Neuronal stem cell (in vitro differentiated cells): ENCODE results near the gene TPCN2.
A peak's percentile ranks its signal among the peaks of the same experiment; 100 is the strongest.

Experiments
- DNase-seq: peaks from one replicate; pipeline ENCODE4 v3.0.0-alpha.2; 2013; ENCODE audit warnings: low spot score
- H2AFZ ChIP-seq: one replicate; pipeline ENCODE4 v1.6.1; 2013; ENCODE audit warnings: mild to moderate bottlenecking, low read length, inconsistent platforms
- H2AK5ac ChIP-seq: 2 replicates; pipeline ENCODE4 v1.6.1; 2013; ENCODE audit warnings: low read depth, mild to moderate bottlenecking, inconsistent platforms, low read length, moderate library complexity, mixed read lengths
- H2BK120ac ChIP-seq: 2 replicates; pipeline ENCODE4 v1.6.1; 2013; ENCODE audit warnings: low read depth, mild to moderate bottlenecking, inconsistent platforms, low read length, moderate library complexity, mixed read lengths
- H2BK12ac ChIP-seq: one replicate; pipeline ENCODE4 v1.6.1; 2013; ENCODE audit warnings: low read length, inconsistent platforms
- H2BK15ac ChIP-seq: 2 replicates; pipeline ENCODE4 v1.6.1; 2013; ENCODE audit warnings: mild to moderate bottlenecking, low read length, inconsistent platforms, mixed read lengths
- H2BK5ac ChIP-seq: one replicate; pipeline ENCODE4 v1.6.1; 2013; ENCODE audit warnings: inconsistent platforms, mild to moderate bottlenecking, low read length, moderate library complexity
- H3K14ac ChIP-seq: one replicate; pipeline ENCODE4 v1.6.1; 2013; ENCODE audit warnings: low read length, inconsistent platforms
- H3K18ac ChIP-seq: 2 replicates; pipeline ENCODE4 v1.6.1; 2013; ENCODE audit warnings: low read length, inconsistent platforms
- H3K23ac ChIP-seq: 2 replicates; pipeline ENCODE4 v1.6.1; 2013; ENCODE audit warnings: low read depth, mild to moderate bottlenecking, mixed read lengths, low read length, inconsistent platforms; ENCODE audit not compliant: poor library complexity
- H3K27ac ChIP-seq: replicated peaks from 3 replicates; pipeline ENCODE4 v1.5.1; 2013; ENCODE audit warnings: low read length, inconsistent platforms
- H3K27me3 ChIP-seq, 3 experiments: 2 replicates each; pipeline ENCODE4 v1.6.1; 2013; ENCODE audit warnings: low read length in 3 of 3, mild to moderate bottlenecking in 2 of 3, inconsistent platforms in 1 of 3, low read depth in 1 of 3, mixed read lengths in 1 of 3, moderate library complexity in 1 of 3; ENCODE audit not compliant: control insufficient read depth in 3 of 3, insufficient read depth in 3 of 3
- H3K36me3 ChIP-seq, 2 donors: replicated peaks in 1 of 2; 2 replicates each; pipeline ENCODE4 v1.6.1; 2013; ENCODE audit warnings: low read length in 2 of 2; ENCODE audit not compliant: control insufficient read depth in 2 of 2, insufficient read depth in 2 of 2
- H3K4ac ChIP-seq: 2 replicates; pipeline ENCODE4 v1.6.1; 2013; ENCODE audit warnings: inconsistent platforms, mild to moderate bottlenecking, low read length, moderate library complexity
- H3K4me1 ChIP-seq, 2 donors: 1 replicate in 1 of 2; 2 replicates in 1 of 2; pipeline ENCODE4 v1.6.1; 2013; ENCODE audit warnings: low read length in 2 of 2, low read depth in 1 of 2; ENCODE audit not compliant: control insufficient read depth in 2 of 2, insufficient read depth in 1 of 2
- H3K4me2 ChIP-seq: one replicate; pipeline ENCODE4 v1.6.1; 2013; ENCODE audit warnings: mild to moderate bottlenecking, low read length, inconsistent platforms; ENCODE audit not compliant: insufficient read depth, poor library complexity, severe bottlenecking
- H3K4me3 ChIP-seq, 2 donors: 2 replicates each; pipeline ENCODE4 v1.5.1; 2013; ENCODE audit warnings: low read length in 2 of 2, mild to moderate bottlenecking in 2 of 2, inconsistent platforms in 1 of 2, moderate library complexity in 1 of 2
- H3K79me1 ChIP-seq: one replicate; pipeline ENCODE4 v1.6.1; 2013; ENCODE audit warnings: low read depth, mild to moderate bottlenecking, inconsistent platforms, low read length, moderate library complexity
- H3K9ac ChIP-seq: one replicate; pipeline ENCODE4 v1.6.1; 2013; ENCODE audit warnings: mild to moderate bottlenecking, low read depth, low read length, inconsistent platforms; ENCODE audit not compliant: poor library complexity
- H3K9me3 ChIP-seq, 2 donors: replicated peaks in 1 of 2; 2 replicates each; pipeline versions ENCODE3 to v1.6.1; 2013; ENCODE audit warnings: low read length in 2 of 2, mild to moderate bottlenecking in 2 of 2, inconsistent platforms in 1 of 2, low read depth in 1 of 2, mixed read lengths in 1 of 2, moderate library complexity in 1 of 2; ENCODE audit not compliant: control insufficient read depth in 2 of 2, insufficient read depth in 1 of 2
- H4K8ac ChIP-seq: one replicate; pipeline ENCODE4 v1.6.1; 2013; ENCODE audit warnings: low read depth, mild to moderate bottlenecking, inconsistent platforms, low read length, moderate library complexity
- H4K91ac ChIP-seq: one replicate; pipeline ENCODE4 v1.6.1; 2013; ENCODE audit warnings: low read length, low read depth, mild to moderate bottlenecking, inconsistent platforms; ENCODE audit not compliant: poor library complexity
- WGBS, 2 donors: extraction: QIAGEN DNeasy Blood & Tissue Kit; methylation state at CpG; one replicate each; pipeline ENCODE4 v1.1.7; 2013; ENCODE audit warnings: missing lambda C conversion rate in 2 of 2, mixed read lengths in 1 of 2; ENCODE audit not compliant: insufficient read length in 2 of 2, insufficient replicate concordance in 1 of 2; ENCODE audit errors: extremely low coverage in 2 of 2; 5-methylcytosine and 5-hydroxymethylcytosine counted together

Gene TPCN2

DNA sequence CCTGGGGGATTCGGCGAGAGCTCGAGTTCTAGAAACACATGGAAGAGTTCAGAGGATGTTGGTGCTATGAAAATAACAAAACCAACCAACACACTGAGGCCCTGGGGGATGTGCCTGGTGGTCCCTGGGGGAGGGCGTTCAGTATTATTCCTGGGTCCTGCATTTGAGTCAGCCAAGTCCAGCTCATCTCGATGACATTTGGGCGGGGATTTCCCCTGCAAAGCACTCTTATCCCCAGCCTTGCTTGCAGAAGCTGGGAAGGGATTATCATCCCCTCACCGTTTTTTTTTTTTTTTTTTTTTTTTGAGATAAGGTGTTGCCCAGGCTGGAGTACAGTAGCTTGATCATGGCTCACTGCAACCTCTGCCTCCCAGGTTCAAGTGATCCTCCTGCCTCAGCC is 104.9 kb downstream of the TPCN2 start:
- Histone ChIP-seq H3K4me3 (no peak overlapping the region), H2BK15ac (no peak overlapping the region), H3K23ac (no peak overlapping the region), H3K9ac (no peak overlapping the region), H4K8ac (no peak overlapping the region), H2BK5ac (no peak overlapping the region), H3K4ac (no peak overlapping the region), H2BK120ac (no peak overlapping the region), H3K4me2 (no peak overlapping the region), H4K91ac (no peak overlapping the region), H3K14ac (no peak overlapping the region), H3K27me3 (peaks cover 0 to 13% (median 0%) of the 10 kb centered on the region in 3 experiments), H3K9me3 (no peaks in the 10 kb centered on the region), H2AFZ (no peak overlapping the region), H3K36me3 (no peaks in the 10 kb centered on the region), H3K4me1 (peaks cover 19 to 27% of the 10 kb centered on the region in 2 donors), H3K79me1 (no peaks in the 10 kb centered on the region), H3K27ac (no peak overlapping the region), H3K18ac (peak overlapping the region; percentile 50), H2AK5ac (no peak overlapping the region), H2BK12ac (no peak overlapping the region)
- WGBS, 2 donors: no CpG with 5 or more reads among the region's 7 CpGs
- DNase-seq: no peak

DNA sequence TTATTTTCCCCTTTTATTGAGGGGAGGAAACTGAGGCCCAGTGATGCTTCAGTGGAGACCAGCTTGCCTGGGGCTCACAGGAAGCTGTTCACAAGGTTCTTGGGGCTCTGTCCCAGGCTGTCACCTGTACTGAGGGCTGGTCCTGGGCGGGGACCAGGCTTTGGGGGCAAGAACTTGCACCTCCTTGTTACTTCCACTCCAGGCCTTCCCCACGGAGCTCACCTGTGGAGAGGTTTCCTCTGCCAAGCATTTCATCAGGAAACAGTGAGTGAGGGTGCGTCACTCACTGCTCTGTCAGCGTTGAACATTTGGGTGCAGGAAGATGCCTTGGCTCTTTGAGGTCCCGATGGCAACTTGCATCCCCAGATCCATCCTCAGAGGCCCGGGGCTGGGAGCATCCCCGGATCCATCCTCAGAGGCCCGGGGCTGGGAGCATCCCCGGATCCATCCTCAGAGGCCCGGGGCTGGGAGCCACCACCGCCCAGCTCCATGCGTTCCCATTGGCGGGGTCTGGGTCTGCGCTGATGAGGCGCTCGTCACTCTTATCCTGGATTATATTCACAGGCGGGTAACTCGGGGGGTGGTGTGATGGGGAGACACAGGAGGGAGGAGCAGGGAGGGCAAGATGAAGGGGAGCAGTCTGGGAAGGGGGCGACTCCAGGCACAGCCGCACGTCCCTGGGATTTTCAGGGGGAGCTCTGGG is 105.6 kb downstream of the TPCN2 start:
- Histone ChIP-seq H3K27me3 (peaks cover 0 to 13% (median 0%) of the 10 kb centered on the region in 3 experiments), H3K9ac (peak overlapping the region; percentile 12), H2BK12ac (no peak overlapping the region), H3K23ac (no peak overlapping the region), H3K4me2 (no peak overlapping the region), H2AK5ac (peak overlapping the region; percentile 99), H3K9me3 (peaks cover 0 to 4% of the 10 kb centered on the region in 2 donors), H3K4ac (no peak overlapping the region), H3K27ac (no peak overlapping the region), H3K4me1 (peaks cover 19 to 27% of the 10 kb centered on the region in 2 donors), H2AFZ (no peak overlapping the region), H3K4me3 (no peak overlapping the region), H3K79me1 (no peaks in the 10 kb centered on the region), H4K91ac (no peak overlapping the region), H3K36me3 (no peaks in the 10 kb centered on the region), H2BK15ac (peak overlapping the region; percentile 99), H3K18ac (peak overlapping the region; percentile 38), H2BK5ac (peak overlapping the region; percentile 69), H4K8ac (no peak overlapping the region), H2BK120ac (no peak overlapping the region), H3K14ac (no peak overlapping the region)
- no CpG with 5 or more reads among the region's 21 CpGs for WGBS, 2 donors
- no peak for DNase-seq

DNA sequence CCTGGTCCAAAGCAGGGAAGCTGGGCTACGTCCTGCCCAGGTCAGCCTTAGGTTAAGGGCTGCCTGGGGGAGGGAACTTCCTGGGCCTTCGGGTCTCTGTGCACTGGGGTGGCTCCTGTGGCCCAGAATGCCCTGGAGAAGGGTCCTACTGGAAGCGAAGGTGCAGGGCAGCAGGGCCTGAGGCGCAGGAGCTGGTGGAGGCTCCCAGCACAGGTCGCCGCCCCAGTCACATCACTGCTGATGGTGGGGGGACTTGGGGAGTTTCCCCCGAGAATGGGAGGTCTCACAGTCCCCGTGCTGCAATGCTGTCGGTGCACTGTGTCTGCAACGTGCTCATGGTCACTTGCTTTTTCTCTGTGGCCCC is 106.2 kb downstream of the TPCN2 start:
- Histone ChIP-seq H2BK120ac (peak overlapping the region; percentile 87), H3K4me1 (peaks cover 19 to 27% of the 10 kb centered on the region in 2 donors), H4K91ac (no peak overlapping the region), H4K8ac (no peak overlapping the region), H2BK5ac (peak overlapping the region; percentile 85), H3K14ac (no peak overlapping the region), H3K9me3 (peaks cover 0 to 4% of the 10 kb centered on the region in 2 donors), H3K27me3 (peaks cover 0 to 13% (median 0%) of the 10 kb centered on the region in 3 experiments), H3K4me2 (no peak overlapping the region), H2AK5ac (peak overlapping the region; percentile 99), H2BK15ac (peak overlapping the region; percentile 99), H3K9ac (peak overlapping the region; percentile 30), H3K36me3 (no peaks in the 10 kb centered on the region), H3K23ac (no peak overlapping the region), H3K27ac (no peak overlapping the region), H3K18ac (peak overlapping the region; percentile 38), H2BK12ac (peak overlapping the region; percentile 92), H3K4ac (no peak overlapping the region), H3K4me3 (no peak overlapping the region), H3K79me1 (no peaks in the 10 kb centered on the region), H2AFZ (no peak overlapping the region)
- no peak for DNase-seq
- WGBS, 2 donors: no CpG with 5 or more reads among the region's 10 CpGs

DNA sequence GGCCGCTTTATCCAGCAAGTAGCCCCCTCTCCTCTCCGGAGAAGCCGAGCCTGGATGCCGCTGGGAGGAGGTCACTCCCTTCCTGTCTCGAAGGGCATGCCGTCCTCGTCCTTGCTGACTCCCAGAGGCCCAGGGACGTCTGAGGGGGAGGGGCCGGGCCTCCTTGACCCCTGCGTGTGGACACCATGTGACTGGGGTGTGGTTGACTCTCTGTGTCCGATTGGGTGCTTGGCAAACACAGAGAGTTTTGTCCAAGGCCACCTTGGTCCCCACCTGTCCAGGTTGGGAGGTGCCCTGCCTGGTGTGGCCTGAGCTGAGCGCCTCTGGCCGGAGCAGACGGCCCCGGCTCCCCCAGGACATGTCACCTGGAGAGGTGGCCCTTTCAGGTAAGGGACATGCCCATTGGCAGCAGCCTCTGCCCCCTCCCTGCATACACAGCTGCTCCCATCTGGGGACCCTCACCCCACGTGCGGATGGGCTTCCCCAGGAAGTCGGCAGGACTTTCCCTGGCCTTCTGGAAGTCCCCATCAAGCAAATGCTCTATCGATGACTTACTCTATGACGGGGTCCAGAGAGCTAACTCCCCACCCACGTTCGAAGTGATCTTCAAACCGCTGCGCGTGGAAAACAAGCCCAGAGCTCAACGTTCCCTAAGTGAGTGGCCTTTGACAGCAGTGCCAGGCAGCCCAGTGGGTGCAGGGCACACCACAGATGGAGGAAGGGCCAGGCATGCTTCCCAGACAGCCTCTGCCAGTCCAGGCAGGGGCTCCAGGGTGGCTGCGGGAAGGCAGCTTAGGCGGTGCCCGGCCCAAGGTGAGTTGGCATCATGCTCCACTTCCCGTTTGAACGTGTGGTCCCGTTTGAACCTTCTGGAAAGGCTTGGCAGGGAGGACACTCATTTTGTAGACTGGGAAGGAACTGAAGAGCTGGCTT is 106.8 kb downstream of the TPCN2 start, which contains the start of gene SMIM38:
TSS of gene SMIM38 (plus strand) at position 634 of the 933 bp plus-strand sequence. CDS start 1,912 bp downstream, outside the sequence.
- H4K91ac ChIP-seq: peak within 1 kb of the TSS; percentile 67
- H3K23ac ChIP-seq: peak within 1 kb of the TSS; percentile 56
- DNase-seq: no peak
- peak within 1 kb of the TSS; percentile 87 for H2BK120ac ChIP-seq
- peak within 1 kb of the TSS; percentile 85 for H2BK5ac ChIP-seq
- H2AK5ac ChIP-seq: peak within 1 kb of the TSS; percentile 99
- H3K36me3 ChIP-seq: no peaks in the 10 kb centered on the region
- H4K8ac ChIP-seq: no peak within 1 kb of the TSS
- peak within 1 kb of the TSS; percentile 92 for H2BK12ac ChIP-seq
- H3K18ac ChIP-seq: peak within 1 kb of the TSS; percentile 99
- no peak within 1 kb of the TSS for H3K4me3 ChIP-seq
- peak within 1 kb of the TSS; percentile 96 for H3K4ac ChIP-seq
- H3K4me1 ChIP-seq: peaks cover 19 to 27% of the 10 kb centered on the region in 2 donors
- H3K9ac ChIP-seq: peak within 1 kb of the TSS; percentile 68
- peak within 1 kb of the TSS; percentile 99 for H2BK15ac ChIP-seq
- H3K14ac ChIP-seq: peak within 1 kb of the TSS; percentile 56
- H3K9me3 ChIP-seq: peaks cover 0 to 4% of the 10 kb centered on the region in 2 donors
- H3K27ac ChIP-seq: peak within 1 kb of the TSS; percentile 83
- peaks cover 0 to 13% (median 0%) of the 10 kb centered on the region in 3 experiments for H3K27me3 ChIP-seq
- H3K79me1 ChIP-seq: no peaks in the 10 kb centered on the region
- peak within 1 kb of the TSS; percentile 99 for H2AFZ ChIP-seq
- H3K4me2 ChIP-seq: no peak within 1 kb of the TSS
- no CpG with 5 or more reads among the region's 32 CpGs for WGBS, 2 donors
